HG02885 (cell line): ENCODE measurements around the gene ZNF695.

ENCODE experiments used
- ATAC-seq: cut with Tn5 transposase; IDR thresholded peaks from one replicate; pipeline ENCODE4 v1.9.1; 2021; ENCODE audit warnings: mild to moderate bottlenecking; ENCODE audit not compliant: unreplicated experiment, poor library complexity

ZNF695 gene

GRCh38 chr1:246966502-246966901, 41.4 kb downstream of the ZNF695 start:
- no peak for ATAC-seq

- peak; percentile 70 for ATAC-seq
Measured at GRCh38 chr1:246959944-246960693, 47.7 kb downstream of the ZNF695 start.

GRCh38 chr1:246954126-246954525, 53.7 kb downstream of the ZNF695 start:
- no peak for ATAC-seq

DNA sequence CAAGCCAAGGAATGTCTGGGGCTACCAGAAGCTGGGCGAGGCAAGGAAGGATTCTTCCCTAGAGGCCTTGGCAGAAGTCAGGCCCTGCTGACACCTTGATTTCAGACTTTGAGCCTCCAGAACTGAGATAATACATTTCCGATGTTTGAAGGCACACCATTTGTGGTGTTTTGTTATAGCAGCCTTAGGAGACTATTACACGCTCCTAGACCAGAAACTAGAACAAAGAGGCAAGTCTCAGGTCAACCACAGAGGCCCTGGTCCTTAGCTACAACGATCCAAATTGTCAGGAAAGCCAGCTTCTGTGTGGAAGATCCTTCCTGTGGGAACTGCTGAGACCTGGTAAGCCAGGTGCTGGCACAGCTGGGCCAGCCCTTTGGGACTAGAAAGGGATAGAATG, 56.4 kb downstream of the ZNF695 start:
- ATAC-seq, result no peak

DNA sequence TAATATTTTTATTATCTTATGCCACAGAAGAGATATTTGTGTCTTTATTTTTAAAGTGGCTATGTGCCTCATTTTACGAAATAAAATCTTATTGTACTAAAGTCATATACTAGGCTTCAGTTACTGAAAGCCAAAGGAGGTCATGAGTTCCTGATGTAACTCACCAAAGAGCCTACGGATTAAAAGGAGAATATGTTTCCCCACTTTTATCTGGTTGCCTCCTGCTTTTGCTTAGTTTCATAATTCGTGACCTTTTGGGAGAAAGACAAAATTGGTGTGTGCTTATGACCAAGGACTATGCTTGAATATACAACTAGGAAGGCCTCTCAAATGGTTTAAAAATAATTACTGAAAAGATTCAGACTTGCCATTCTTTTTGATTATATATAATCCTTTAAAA, 57.9 kb downstream of the ZNF695 start:
- no peak for ATAC-seq

DNA sequence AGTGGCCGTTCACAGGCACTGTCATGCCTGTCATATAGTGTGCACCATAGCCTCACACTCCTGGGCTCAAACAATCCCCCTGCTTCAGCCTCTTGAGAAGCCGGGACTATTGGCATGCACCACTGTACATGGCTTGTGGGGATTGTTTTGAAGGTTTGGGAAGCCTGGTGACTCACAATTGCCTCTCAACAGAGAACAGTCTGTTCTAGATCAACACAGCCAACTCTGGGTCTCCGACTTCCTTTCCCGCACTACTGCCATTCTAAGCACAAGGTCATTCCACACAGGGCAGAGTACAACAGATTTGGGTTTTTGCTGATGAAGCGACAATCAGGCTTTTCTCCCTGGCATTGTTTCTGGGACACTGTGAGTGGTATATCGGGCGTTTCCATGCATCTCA, 60.6 kb downstream of the ZNF695 start:
- ATAC-seq, result no peak

DNA sequence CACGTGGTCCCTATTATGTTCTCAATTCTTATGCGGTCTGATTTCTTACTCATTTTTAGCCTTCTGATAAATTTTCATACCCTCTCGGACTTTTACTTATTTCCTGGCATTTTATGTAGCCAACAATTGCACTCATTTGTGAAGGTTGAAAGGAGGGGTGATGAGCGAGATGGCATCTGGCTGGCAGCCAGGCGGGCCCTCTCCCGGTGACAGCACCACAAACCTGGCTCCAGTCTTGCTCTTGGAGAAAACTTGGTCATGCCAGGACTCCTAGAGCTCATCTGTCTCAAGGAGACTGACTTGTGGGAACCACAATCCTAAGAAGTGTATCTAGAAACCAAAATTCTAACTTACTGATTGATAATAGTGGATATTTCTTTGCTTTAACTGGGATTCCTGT, 61.5 kb downstream of the ZNF695 start:
- ATAC-seq, result no peak
